GM23338 (cell line): ENCODE data around the gene KRTAP12-4. TPM values are rescaled to one million over a fixed set of nuclear protein-coding genes. Genes with fewer than 3 reads are reported as not detected.
A peak's percentile ranks its signal among the peaks of the same experiment; 100 is the strongest.

ENCODE experiments used
- ATAC-seq: fragments of 200-7000 bp; cut with Tn5 transposase; 3 replicates; pipeline ENCODE4 v1.9.1; 2020
- DNase-seq: peaks from one replicate; pipeline ENCODE4 v3.0.0-alpha.2; 2015; ENCODE audit warnings: low spot score
- H2AFZ ChIP-seq: fragments of 200-600 bp; sonication (generic); 2 replicates; pipeline ENCODE4 v1.8.0; 2016; ENCODE audit warnings: antibody characterized with exemption, mild to moderate bottlenecking, moderate library complexity
- H3F3A ChIP-seq: fragments of 200-600 bp; sonication (generic); replicated peaks from 2 replicates; pipeline ENCODE4 v1.8.0; 2017; ENCODE audit warnings: antibody characterized with exemption, mixed run types, low read depth
- H3K27ac ChIP-seq: fragments of 200-600 bp; sonication (generic); 2 replicates; pipeline ENCODE4 v1.6.1; 2016; ENCODE audit warnings: low read depth
- H3K27me3 ChIP-seq: fragments of 200-600 bp; sonication (generic); 2 replicates; pipeline ENCODE4 v1.8.0; 2016; ENCODE audit warnings: mild to moderate bottlenecking, mixed run types, moderate library complexity; ENCODE audit not compliant: insufficient read depth
- H3K36me3 ChIP-seq: fragments of 200-600 bp; sonication (generic); 2 replicates; pipeline ENCODE4 v1.8.0; 2016; ENCODE audit warnings: mild to moderate bottlenecking; ENCODE audit not compliant: insufficient read depth
- H3K4me1 ChIP-seq: fragments of 200-600 bp; sonication (generic); 2 replicates; pipeline ENCODE4 v1.8.0; 2016; ENCODE audit warnings: mild to moderate bottlenecking, moderate library complexity; ENCODE audit not compliant: insufficient read depth
- H3K4me2 ChIP-seq: fragments of 200-600 bp; sonication (generic); 2 replicates; pipeline ENCODE4 v1.7.1; 2017; ENCODE audit warnings: mixed run types
- H3K4me3 ChIP-seq: fragments of 200-600 bp; sonication (generic); 2 replicates; pipeline ENCODE4 v1.6.1; 2016; ENCODE audit warnings: mixed run types
- H3K79me2 ChIP-seq: fragments of 200-600 bp; sonication (generic); replicated peaks from 2 replicates; pipeline ENCODE4 v1.8.0; 2017; ENCODE audit warnings: mild to moderate bottlenecking; ENCODE audit not compliant: insufficient read depth
- H3K9me2 ChIP-seq: fragments of 200-600 bp; sonication (generic); 2 replicates; pipeline ENCODE4 v1.8.0; 2017; ENCODE audit not compliant: insufficient read depth
- H4K20me1 ChIP-seq: fragments of 200-600 bp; sonication (generic); replicated peaks from 2 replicates; pipeline ENCODE4 v1.8.0; 2017; ENCODE audit warnings: mild to moderate bottlenecking; ENCODE audit not compliant: insufficient read depth
- H3K27ac Mint-ChIP-seq: 2 replicates; pipeline ENCODE4 v1.8.0; 2020; ENCODE audit warnings: inconsistent platforms, mild to moderate bottlenecking, moderate library complexity, mixed read lengths
- H3K27me3 Mint-ChIP-seq: 3 replicates; pipeline ENCODE4 v1.8.0; 2022; ENCODE audit warnings: low read depth, mild to moderate bottlenecking, moderate library complexity, mixed read lengths, inconsistent platforms; ENCODE audit not compliant: insufficient read depth, poor library complexity
- H3K36me3 Mint-ChIP-seq: 3 replicates; pipeline ENCODE4 v1.8.0; 2021; ENCODE audit warnings: low read depth, mild to moderate bottlenecking, inconsistent platforms, moderate library complexity, mixed read lengths
- H3K4me1 Mint-ChIP-seq: 3 replicates; pipeline ENCODE4 v1.8.0; 2020; ENCODE audit warnings: mild to moderate bottlenecking, inconsistent platforms, mixed read lengths
- H3K4me3 Mint-ChIP-seq: 3 replicates; pipeline ENCODE4 v1.8.0; 2021; ENCODE audit warnings: moderate library complexity, mild to moderate bottlenecking, inconsistent platforms, mixed read lengths
- H3K9me3 Mint-ChIP-seq: 3 replicates; pipeline ENCODE4 v1.8.0; 2020; ENCODE audit warnings: moderate library complexity, mild to moderate bottlenecking, inconsistent platforms, mixed read lengths
- CREB1 ChIP-seq: fragments of 250-450 bp; sonication (Bioruptor Pico); IDR thresholded peaks from 2 replicates; pipeline ENCODE4 v1.5.0; 2020; ENCODE audit warnings: low read depth, mild to moderate bottlenecking, moderate library complexity
- CTCF ChIP-seq, 2 experiments: fragments of 200-600 bp in 1 of 2; sonication (generic) in 1 of 2; conservative IDR thresholded peaks; 2 replicates each; pipeline versions ENCODE4 v1.5.1 to v1.6.1; 2016 to 2017; ENCODE audit warnings: antibody characterized with exemption in 2 of 2, low read depth in 2 of 2, mild to moderate bottlenecking in 2 of 2, moderate library complexity in 1 of 2
- ETS1 ChIP-seq: IDR thresholded peaks from 2 replicates; pipeline ENCODE4 v1.6.1; 2016; ENCODE audit warnings: antibody characterized with exemption
- EZH2 ChIP-seq: fragments of 200-600 bp; sonication (generic); IDR thresholded peaks from one replicate; pipeline ENCODE4 v1.8.0; 2017; ENCODE audit warnings: antibody characterized with exemption, mild to moderate bottlenecking, low read depth; ENCODE audit not compliant: unreplicated experiment
- EZH2phosphoT487 ChIP-seq: fragments of 200-600 bp; sonication (generic); IDR thresholded peaks from one replicate; pipeline ENCODE4 v1.8.1; 2018; ENCODE audit warnings: antibody characterized with exemption; ENCODE audit not compliant: unreplicated experiment
- JUNB ChIP-seq: IDR thresholded peaks from one replicate; pipeline ENCODE4 v1.6.1; 2016; ENCODE audit warnings: antibody characterized with exemption; ENCODE audit not compliant: unreplicated experiment
- NANOG ChIP-seq: IDR thresholded peaks from 2 replicates; pipeline ENCODE4 v1.6.1; 2016; ENCODE audit warnings: antibody characterized with exemption, borderline replicate concordance
- POLR2AphosphoS5 ChIP-seq: IDR thresholded peaks from 2 replicates; pipeline ENCODE4 v1.6.1; 2016; ENCODE audit warnings: antibody characterized with exemption, low read depth
- STAT1 ChIP-seq: IDR thresholded peaks from one replicate; pipeline ENCODE4 v1.6.1; 2016; ENCODE audit warnings: antibody characterized with exemption; ENCODE audit not compliant: unreplicated experiment
- ZNF114 ChIP-seq: fragments of 250-450 bp; sonication (Bioruptor Pico); IDR thresholded peaks from 2 replicates; pipeline ENCODE4 v1.5.0; 2020; ENCODE audit warnings: mild to moderate bottlenecking, moderate library complexity
- ZNF331 ChIP-seq: fragments of 250-450 bp; sonication (Bioruptor Pico); IDR thresholded peaks from 2 replicates; pipeline ENCODE4 v1.5.0; 2020; ENCODE audit warnings: low read depth, mild to moderate bottlenecking, moderate library complexity
- ZNF462 ChIP-seq: fragments of 250-450 bp; sonication (Bioruptor Pico); IDR thresholded peaks from 2 replicates; pipeline ENCODE4 v1.5.0; 2020; ENCODE audit warnings: mild to moderate bottlenecking, moderate library complexity
- polyA plus RNA-seq: library from polyadenylated mRNA; unstranded; fragments of >200 nt; fragmentation: Nextera tagmentation; extraction: Ambion mirVana; gene quantifications from 2 replicates; pipeline ENCODE4 v1.2.1, GENCODE V29; 2016
- total RNA-seq: library from RNA; depleted of rRNA; stranded (reverse); fragments of >200 nt; shearing (Covaris generic); gene quantifications from 2 replicates; pipeline ENCODE4 v1.2.3, GENCODE V29; 2014

KRTAP12-4 gene
- total and polyA plus RNA-seq, 2 experiments from 2014 or later, result not detected

GRCh38 chr21:44653656-44654575, 543 bp downstream of the KRTAP12-4 start (continued):
- TF ChIP-seq EZH2 (no peak), STAT1 (no peak), CTCF (conservative IDR thresholded peaks at IDR 0.05; ENCODE audit: low read depth in 2 of 2) (no peak), ZNF462 (no peak)

- Mint-ChIP-seq H3K27me3 (peaks cover 14% of the 10 kb centered on the region), H3K4me1 (no peaks in the 10 kb centered on the region; the same call in 1 of the 3 replicates), H3K4me3 (no peak overlapping the region), H3K36me3 (peaks cover 9% of the 10 kb centered on the region; the same call in 2 of the 3 replicates), H3K9me3 (peaks cover 18% of the 10 kb centered on the region), H3K27ac (no peak overlapping the region)
- H3K79me2 ChIP-seq, result no peaks in the 10 kb centered on the region
- H3K9me2 ChIP-seq, result no peaks in the 10 kb centered on the region
- no peak overlapping the region for H3K4me3 ChIP-seq
- H3K27ac ChIP-seq, result no peak overlapping the region
- no peaks in the 10 kb centered on the region for H3F3A ChIP-seq
- no peaks in the 10 kb centered on the region for H3K36me3 ChIP-seq
- H3K4me1 ChIP-seq, result 0 out of 2 replicates have a peak, but pooled peaks cover 1% of the 10 kb centered on the region
- H2AFZ ChIP-seq, result no peak overlapping the region
- no peaks in the 10 kb centered on the region for H4K20me1 ChIP-seq
- H3K4me2 ChIP-seq, result no peak overlapping the region
- peak; percentile 47 for DNase-seq
- H3K27me3 ChIP-seq, result no peaks in the 10 kb centered on the region
- peak; percentile 32; the same call in 2 of the 3 replicates for ATAC-seq
- TF ChIP-seq ETS1, result no peak
- TF ChIP-seq ZNF114 (CRISPR knock-in tag), result no peak
- TF ChIP-seq POLR2AphosphoS5, result no peak
- no peak for TF ChIP-seq CREB1
- TF ChIP-seq JUNB, result no peak
- TF ChIP-seq EZH2phosphoT487, result no peak
- no peak for TF ChIP-seq ZNF331 (CRISPR knock-in tag)
- TF ChIP-seq STAT1, result no peak
- TF ChIP-seq CTCF (conservative IDR thresholded peaks at IDR 0.05; ENCODE audit: low read depth in 2 of 2), result no peak
- TF ChIP-seq NANOG, result no peak
These were observed 1.3 kb downstream of the KRTAP12-4 start for GRCh38 chr21:44653123-44653522.
